ENCODE results near the gene LHFPL5. TPM values are rescaled to one million over a fixed set of nuclear protein-coding genes. Genes with fewer than 3 reads are reported as not detected.

Gene LHFPL5
- total RNA-seq, 4 donors from 2014 or later = not detected

DNA sequence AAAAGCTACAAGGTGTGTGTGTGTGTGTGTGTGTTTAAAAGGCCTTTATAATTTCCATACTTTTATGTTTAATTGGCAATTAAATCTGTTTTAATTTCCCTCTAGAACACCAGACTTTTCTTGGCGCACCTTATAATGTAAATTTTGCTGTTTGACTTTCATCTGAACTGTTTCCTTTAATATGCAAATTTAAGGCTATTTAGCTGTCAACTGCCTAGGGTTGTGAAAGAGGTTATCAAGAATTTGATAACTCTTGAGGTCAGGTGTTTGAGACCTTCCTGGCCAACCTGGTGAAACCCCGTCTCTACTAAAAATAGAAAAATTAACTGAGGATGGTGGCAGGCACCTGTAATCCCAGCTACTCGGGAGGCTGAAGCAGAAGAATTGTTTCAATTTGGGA lies 4.0 kb upstream of the LHFPL5 start:
- Histone ChIP-seq H3K36me3 (no peaks in the 10 kb centered on the region), H3K9me3 (no peaks in the 10 kb centered on the region), H3K4me3 (no peak overlapping the region), H3K4me1 (no peaks in the 10 kb centered on the region), H3K27ac (no peak overlapping the region), H3K27me3 (no peaks in the 10 kb centered on the region)
- no peak for DNase-seq
- intact Hi-C loops (cut with DNase I; ENCODE audit: low total_unique reads) = no loop called here
- TF ChIP-seq POLR2A (IDR thresholded peaks at IDR 0.05) = no peak

GRCh38 chr6:35808688-35809087 lies 3.5 kb downstream of the LHFPL5 start:
- no peak for DNase-seq
- H3K27ac ChIP-seq = no peak overlapping the region
- TF ChIP-seq CTCF (IDR thresholded peaks at IDR 0.05) (no peak), POLR2A (IDR thresholded peaks at IDR 0.05) (no peak)
- intact Hi-C loops (cut with DNase I; ENCODE audit: low total_unique reads) = no loop called here
- H3K27me3 ChIP-seq = no peaks in the 10 kb centered on the region
- no peaks in the 10 kb centered on the region for H3K9me3 ChIP-seq
- H3K36me3 ChIP-seq = no peaks in the 10 kb centered on the region
- H3K4me3 ChIP-seq = no peak overlapping the region
- no peaks in the 10 kb centered on the region for H3K4me1 ChIP-seq

DNA sequence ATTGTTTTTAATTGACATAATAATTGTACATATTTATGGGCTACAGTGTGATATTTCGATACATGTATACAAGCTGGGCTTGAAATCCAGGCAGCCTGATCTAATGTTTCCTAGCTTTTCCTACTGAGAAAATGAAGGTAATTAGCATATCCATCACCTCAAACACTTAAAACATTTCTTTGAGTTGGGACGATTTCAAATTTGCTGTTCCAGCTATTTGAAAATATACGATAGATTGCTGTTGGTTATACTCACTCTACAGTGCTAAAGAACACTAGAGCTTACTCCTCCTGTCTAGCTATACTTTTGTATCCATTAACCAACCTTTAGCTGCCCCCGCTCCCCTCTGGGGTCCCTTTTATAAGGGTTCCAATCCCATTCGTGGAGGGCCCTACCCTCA lies 4.7 kb downstream of the LHFPL5 start:
- no peaks in the 10 kb centered on the region for H3K9me3 ChIP-seq
- H3K36me3 ChIP-seq = no peaks in the 10 kb centered on the region
- DNase-seq = no peak
- TF ChIP-seq CTCF (IDR thresholded peaks at IDR 0.05) = no peak
- TF ChIP-seq POLR2A (IDR thresholded peaks at IDR 0.05) = no peak
- H3K27ac ChIP-seq = no peak overlapping the region
- intact Hi-C loops (cut with DNase I; ENCODE audit: low total_unique reads) = no loop called here
- H3K4me1 ChIP-seq = no peaks in the 10 kb centered on the region
- H3K4me3 ChIP-seq = no peak overlapping the region
- no peaks in the 10 kb centered on the region for H3K27me3 ChIP-seq

DNA sequence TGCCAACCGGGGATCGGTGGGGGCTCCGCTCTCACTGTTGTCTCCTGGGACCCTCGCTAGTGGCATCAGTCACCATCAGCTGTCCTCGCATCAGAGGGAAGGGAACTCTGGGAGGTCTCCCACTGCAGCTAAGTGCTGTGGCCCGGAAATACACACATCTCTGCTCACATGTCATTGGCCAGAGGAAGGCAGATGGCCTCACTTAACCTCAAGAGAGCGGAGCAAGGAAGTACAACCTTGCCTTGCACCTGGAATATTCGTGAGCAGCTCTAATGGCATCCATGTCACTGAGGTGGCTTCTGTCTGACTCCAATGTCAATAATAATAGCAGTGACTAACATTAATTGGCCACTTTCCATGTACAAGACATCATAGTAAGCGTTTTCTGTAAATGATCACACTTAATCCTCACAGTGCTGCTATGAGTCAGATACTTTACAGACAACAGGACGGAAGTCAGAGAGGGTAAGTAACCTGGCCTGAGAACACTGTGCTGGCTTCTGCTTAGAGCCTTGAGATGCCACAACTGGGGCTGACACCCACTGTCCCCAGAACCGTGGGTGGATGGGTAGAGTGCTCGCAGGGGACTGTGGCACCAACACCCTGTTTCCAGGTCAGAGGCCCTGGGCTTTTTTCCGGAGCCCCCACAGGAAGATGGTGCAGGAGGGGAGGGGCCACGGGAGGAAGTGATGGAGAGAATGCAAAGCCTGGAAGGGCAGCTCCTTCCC lies 6.0 kb downstream of the LHFPL5 start:
- no peak for DNase-seq
- H3K9me3 ChIP-seq = no peaks in the 10 kb centered on the region
- TF ChIP-seq CTCF (IDR thresholded peaks at IDR 0.05) (no peak), POLR2A (IDR thresholded peaks at IDR 0.05) (no peak)

GRCh38 chr6:35811699-35811995 lies 6.5 kb downstream of the LHFPL5 start:
- H3K4me3 ChIP-seq = no peak overlapping the region
- no peak overlapping the region for H3K27ac ChIP-seq
- H3K9me3 ChIP-seq = no peaks in the 10 kb centered on the region
- no peaks in the 10 kb centered on the region for H3K27me3 ChIP-seq
- TF ChIP-seq CTCF (IDR thresholded peaks at IDR 0.05) = no peak
- no peak for TF ChIP-seq POLR2A (IDR thresholded peaks at IDR 0.05)
- H3K4me1 ChIP-seq = no peaks in the 10 kb centered on the region
- intact Hi-C loops (cut with DNase I; ENCODE audit: low total_unique reads) = no loop called here
- no peaks in the 10 kb centered on the region for H3K36me3 ChIP-seq
- DNase-seq = no peak

More for the DNA sequence above, 6.0 kb downstream of the LHFPL5 start:
- Histone ChIP-seq H3K27me3 (no peaks in the 10 kb centered on the region), H3K4me3 (no peak overlapping the region), H3K27ac (no peak overlapping the region), H3K36me3 (no peaks in the 10 kb centered on the region), H3K4me1 (no peaks in the 10 kb centered on the region)
- intact Hi-C loops (cut with DNase I; ENCODE audit: low total_unique reads) = no loop called here

GRCh38 chr6:35817515-35817914 lies 12.4 kb downstream of the LHFPL5 start:
- no peaks in the 10 kb centered on the region for H3K27me3 ChIP-seq
- no peak overlapping the region for H3K4me3 ChIP-seq
- no peak for TF ChIP-seq POLR2A (IDR thresholded peaks at IDR 0.05)
- TF ChIP-seq CTCF (IDR thresholded peaks at IDR 0.05) = no peak
- intact Hi-C loops (cut with DNase I; ENCODE audit: low total_unique reads) = no loop called here
- H3K9me3 ChIP-seq = no peaks in the 10 kb centered on the region
- no peak for DNase-seq
- H3K27ac ChIP-seq = no peak overlapping the region
- no peaks in the 10 kb centered on the region for H3K4me1 ChIP-seq
- no peaks in the 10 kb centered on the region for H3K36me3 ChIP-seq

Measured in uterus (tissue), 4 donors.